Gastroesophageal sphincter (tissue), 4 donors: Measurements from ENCODE around the gene NSDHL. TPM values are rescaled to one million over a fixed set of nuclear protein-coding genes. Genes with fewer than 3 reads are reported as not detected.
A peak's percentile ranks its signal among the peaks of the same experiment; 100 is the strongest.
"Not testable (repeated sequence)": the region's sequence is repeated elsewhere in the genome, so short reads cannot be mapped to it uniquely, and the experiment has no call there.

Source experiments
- ATAC-seq: fragments of 150-250 bp; one replicate; pipeline ENCODE4 v1.9.1; 2016; ENCODE audit warnings: mild to moderate bottlenecking, moderate library complexity
- H3K27ac ChIP-seq, 4 donors: fragments of 200-600 bp; sonication (generic) in 3 of 4; 1 replicate in 3 of 4; 2 replicates in 1 of 4; pipeline ENCODE4 v1.5.1; 2016 to 2019
- H3K27me3 ChIP-seq: fragments of 200-600 bp; sonication (generic); one replicate; pipeline ENCODE4 v1.5.1; 2019
- H3K36me3 ChIP-seq, 2 donors: fragments of 200-600 bp; sonication (generic); one replicate each; pipeline ENCODE4 v1.5.1; 2019; ENCODE audit warnings: control low read depth in 1 of 2
- H3K4me1 ChIP-seq, 3 donors: fragments of 200-600 bp; sonication (generic); 1 replicate in 2 of 3; 2 replicates in 1 of 3; pipeline ENCODE4 v1.5.1; 2016 to 2019; ENCODE audit warnings: control low read depth in 2 of 3
- H3K4me3 ChIP-seq, 2 donors: fragments of 200-600 bp; sonication (generic); one replicate each; pipeline ENCODE4 v1.5.1; 2019; ENCODE audit warnings: mild to moderate bottlenecking in 1 of 2, moderate library complexity in 1 of 2
- H3K9me3 ChIP-seq, 3 donors: fragments of 200-600 bp; sonication (generic); one replicate each; pipeline ENCODE4 v1.5.1; 2017 to 2019; ENCODE audit warnings: control low read depth in 2 of 3
- EP300 ChIP-seq: sonication (generic); formaldehyde crosslinking; IDR thresholded peaks from one replicate; pipeline ENCODE4 v1.6.1; 2017; ENCODE audit warnings: antibody characterized with exemption, mild to moderate bottlenecking
- POLR2A ChIP-seq, 2 donors: fragments of 450-650 bp; IDR thresholded peaks; one replicate each; pipeline ENCODE4 v1.6.1; 2017; ENCODE audit warnings: antibody characterized with exemption in 2 of 2, mild to moderate bottlenecking in 2 of 2, moderate library complexity in 1 of 2
- POLR2AphosphoS5 ChIP-seq: sonication (generic); formaldehyde crosslinking; IDR thresholded peaks from one replicate; pipeline ENCODE4 v1.6.1; 2017; ENCODE audit warnings: antibody characterized with exemption
- WGBS, 2 donors: methylation state at CpG; one replicate each; pipeline ENCODE4 v1.1.5; 2018; ENCODE audit warnings: low coverage in 1 of 2; 5-methylcytosine and 5-hydroxymethylcytosine counted together
- total RNA-seq, 4 donors: library from RNA; depleted of rRNA; stranded (reverse); fragments of >200 nt; gene quantifications; one replicate each; pipeline ENCODE4 v1.1.0, GENCODE V29; 2016
- TF ChIP-seq, protein P1 (sequence below), 4 experiments: fragments of 200-600 bp in 2 of 4; fragments of 450-650 bp in 2 of 4; sonication (generic) in 1 of 4; IDR thresholded peaks; one replicate each; pipeline ENCODE4 v1.5.1; 2017 to 2019; ENCODE audit warnings: antibody characterized with exemption in 4 of 4, mild to moderate bottlenecking in 2 of 4, moderate library complexity in 2 of 4

Gene NSDHL
- total RNA-seq: 10 to 100 TPM in 3 of 4 donors, 1 to 10 TPM in 1; 3.7 to 14.2 (median 10.8) TPM

DNA sequence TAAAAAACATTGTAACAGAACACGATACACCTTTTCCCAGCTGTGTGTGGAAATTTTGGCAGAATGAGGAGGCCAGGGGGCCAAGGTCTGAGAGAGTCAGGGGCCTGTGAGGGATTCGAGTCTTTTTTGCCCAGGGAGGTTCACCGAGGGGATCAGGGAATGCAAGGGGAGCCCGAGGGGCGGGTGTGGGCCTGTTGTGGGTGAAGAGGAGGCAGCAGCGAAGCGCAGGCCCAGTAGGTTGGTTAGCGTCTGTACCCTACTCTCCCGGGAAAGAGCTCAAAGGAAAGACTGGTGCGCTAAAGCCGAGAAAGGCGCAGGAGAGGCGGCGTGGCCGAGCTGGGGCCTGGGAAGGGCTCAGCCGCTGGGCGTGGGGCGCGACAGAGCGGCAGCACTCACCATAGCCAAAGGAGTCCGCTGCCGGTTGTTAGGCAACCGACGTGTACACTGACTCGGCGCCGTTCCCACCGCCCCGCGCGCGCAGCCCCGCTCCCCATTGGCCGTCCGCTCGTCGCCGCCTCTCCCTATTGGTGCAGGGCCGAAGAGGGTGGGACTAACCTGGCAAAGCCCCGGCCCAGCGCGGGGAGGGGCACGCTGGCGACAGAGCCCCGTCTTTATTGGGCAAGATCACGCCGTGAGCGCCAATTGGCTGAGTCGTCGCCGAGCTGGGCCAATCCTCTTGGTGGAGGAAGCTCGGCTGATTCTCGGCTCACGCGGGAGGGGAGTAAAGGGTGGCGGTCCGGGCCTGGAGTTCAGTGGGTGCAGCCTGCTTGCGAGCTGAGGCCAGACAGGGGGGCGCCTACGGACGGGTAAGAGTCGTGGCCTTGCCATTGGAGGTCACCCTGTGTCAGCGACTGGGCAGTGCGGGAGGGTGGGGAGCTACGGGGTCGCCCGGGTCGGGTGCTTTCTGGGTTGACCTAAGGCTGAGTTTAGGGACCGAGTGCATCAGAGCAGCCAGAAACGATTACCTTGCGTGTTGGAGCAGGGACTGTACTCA, at the start of gene NSDHL, which contains the start of gene CETN2:
TSS of gene NSDHL (plus strand) at position 752 of the 994 bp plus-strand sequence. CDS start 15,262 bp downstream, outside the sequence.
TSS of gene CETN2 (minus strand) at position 446 of the 994 bp plus-strand sequence. CDS start at position 399, 47 bp downstream.
- Histone ChIP-seq H3K36me3 (peaks cover 0 to 29% of the 10 kb centered on the region in 2 donors), H3K4me3 (peak within 1 kb of the TSS; percentile 68 to 79), H3K4me1 (peaks cover 0 to 21% (median 0%) of the 10 kb centered on the region in 3 donors), H3K9me3 (no peaks in the 10 kb centered on the region), H3K27me3 (no peaks in the 10 kb centered on the region), H3K27ac (peak within 1 kb of the TSS; percentile 34 to 80 (median 77))
- 42% methylated on average over 3 of the region's 71 CpGs; no CpG with 5 or more reads in 1 of the 2 donors for WGBS, 2 donors
- ATAC-seq: peak; percentile 98
- TF ChIP-seq, protein P1, sequence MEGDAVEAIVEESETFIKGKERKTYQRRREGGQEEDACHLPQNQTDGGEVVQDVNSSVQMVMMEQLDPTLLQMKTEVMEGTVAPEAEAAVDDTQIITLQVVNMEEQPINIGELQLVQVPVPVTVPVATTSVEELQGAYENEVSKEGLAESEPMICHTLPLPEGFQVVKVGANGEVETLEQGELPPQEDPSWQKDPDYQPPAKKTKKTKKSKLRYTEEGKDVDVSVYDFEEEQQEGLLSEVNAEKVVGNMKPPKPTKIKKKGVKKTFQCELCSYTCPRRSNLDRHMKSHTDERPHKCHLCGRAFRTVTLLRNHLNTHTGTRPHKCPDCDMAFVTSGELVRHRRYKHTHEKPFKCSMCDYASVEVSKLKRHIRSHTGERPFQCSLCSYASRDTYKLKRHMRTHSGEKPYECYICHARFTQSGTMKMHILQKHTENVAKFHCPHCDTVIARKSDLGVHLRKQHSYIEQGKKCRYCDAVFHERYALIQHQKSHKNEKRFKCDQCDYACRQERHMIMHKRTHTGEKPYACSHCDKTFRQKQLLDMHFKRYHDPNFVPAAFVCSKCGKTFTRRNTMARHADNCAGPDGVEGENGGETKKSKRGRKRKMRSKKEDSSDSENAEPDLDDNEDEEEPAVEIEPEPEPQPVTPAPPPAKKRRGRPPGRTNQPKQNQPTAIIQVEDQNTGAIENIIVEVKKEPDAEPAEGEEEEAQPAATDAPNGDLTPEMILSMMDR (IDR thresholded peaks at IDR 0.05): no peak
- TF ChIP-seq POLR2AphosphoS5: peak; percentile 46
- TF ChIP-seq EP300: no peak
- peak in 1 of 2 donors; percentile 17 for TF ChIP-seq POLR2A (IDR thresholded peaks at IDR 0.05)

- not testable (repeated sequence) for ATAC-seq
Measured at GRCh38 chrX:152787062-152787461, 43.8 kb upstream of the NSDHL start.

GRCh38 chrX:152798945-152799344, 31.9 kb upstream of the NSDHL start:
- Histone ChIP-seq H3K9me3 (no peaks in the 10 kb centered on the region), H3K4me1 (no peaks in the 10 kb centered on the region), H3K27ac (no peak overlapping the region), H3K36me3 (no peaks in the 10 kb centered on the region), H3K27me3 (no peaks in the 10 kb centered on the region), H3K4me3 (no peak overlapping the region)
- TF ChIP-seq EP300: no peak
- no peak for TF ChIP-seq POLR2AphosphoS5
- TF ChIP-seq, protein P1 (IDR thresholded peaks at IDR 0.05): no peak
- TF ChIP-seq POLR2A (IDR thresholded peaks at IDR 0.05): no peak
- no CpG with 5 or more reads among the region's 1 CpG for WGBS, 2 donors
- no peak for ATAC-seq

More at GRCh38 chrX:152787062-152787461, 43.8 kb upstream of the NSDHL start:
- H3K36me3 ChIP-seq, H3K4me1 ChIP-seq, H3K27me3 ChIP-seq, H3K27ac ChIP-seq, H3K9me3 ChIP-seq, H3K4me3 ChIP-seq: not testable (repeated sequence)
- no CpG with 5 or more reads among the region's 3 CpGs for WGBS, 2 donors

DNA sequence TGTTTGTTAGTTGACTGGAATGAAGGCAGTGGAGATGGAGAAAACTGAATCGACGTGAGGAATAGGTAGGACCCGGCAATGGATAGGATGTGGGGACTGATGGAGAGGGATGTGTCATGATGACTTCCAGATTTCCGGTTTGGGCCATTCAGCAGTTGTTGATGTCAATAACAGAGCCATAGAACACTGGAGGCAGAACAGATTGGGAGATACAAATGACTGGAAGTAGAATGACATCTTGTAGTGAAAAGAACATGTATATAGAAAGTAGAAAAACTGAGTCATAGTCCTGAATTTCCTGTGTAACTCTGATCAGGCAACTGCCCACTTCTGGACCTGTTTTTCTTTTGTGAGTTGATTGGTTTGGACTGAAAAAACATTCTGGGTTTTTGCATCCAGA, 24.8 kb upstream of the NSDHL start:
- TF ChIP-seq POLR2AphosphoS5 (no peak), POLR2A (IDR thresholded peaks at IDR 0.05) (no peak), EP300 (no peak)
- TF ChIP-seq, protein P1 (IDR thresholded peaks at IDR 0.05): no peak
- H3K27ac ChIP-seq: no peak overlapping the region
- peaks cover 3% of the 10 kb centered on the region for H3K27me3 ChIP-seq
- WGBS, 2 donors: 86% methylated on average over 1 of the region's 4 CpGs; no CpG with 5 or more reads in 1 of the 2 donors
- H3K9me3 ChIP-seq: no peaks in the 10 kb centered on the region
- H3K4me1 ChIP-seq: no peaks in the 10 kb centered on the region
- H3K4me3 ChIP-seq: no peak overlapping the region
- ATAC-seq: no peak
- no peaks in the 10 kb centered on the region for H3K36me3 ChIP-seq

- WGBS, 2 donors: no CpG with 5 or more reads among the region's 4 CpGs
Measured at GRCh38 chrX:152810403-152810802, 20.5 kb upstream of the NSDHL start.

More at GRCh38 chrX:152810403-152810802, 20.5 kb upstream of the NSDHL start:
- Histone ChIP-seq H3K4me1 (no peaks in the 10 kb centered on the region), H3K36me3 (no peaks in the 10 kb centered on the region), H3K27ac (no peak overlapping the region), H3K9me3 (no peaks in the 10 kb centered on the region), H3K27me3 (peaks cover 3% of the 10 kb centered on the region), H3K4me3 (no peak overlapping the region)
- TF ChIP-seq EP300: no peak
- TF ChIP-seq POLR2AphosphoS5: no peak
- TF ChIP-seq, protein P1 (IDR thresholded peaks at IDR 0.05): no peak
- TF ChIP-seq POLR2A (IDR thresholded peaks at IDR 0.05): no peak
- no peak for ATAC-seq
